Cerebellar nuclear complex (tissue), 1 donor: ENCODE measurements around the gene AFF3.
"Not testable (repeated sequence)": the region's sequence is repeated elsewhere in the genome, so short reads cannot be mapped to it uniquely, and the experiment has no call there.

Experiments
- DNase-seq, 2 experiments: peaks; one replicate each; lab custom pipeline; 2025; lab: John Stamatoyannopoulos, UW

The AFF3 gene

GRCh38 chr2:99970292-99970868, 172.0 kb downstream of the AFF3 start:
- no peak for DNase-seq

GRCh38 chr2:99961196-99961913, 181.0 kb downstream of the AFF3 start:
- no peak for DNase-seq

GRCh38 chr2:99960790-99961189, 181.6 kb downstream of the AFF3 start:
- DNase-seq: peak; percentile 93 to 94

GRCh38 chr2:99960291-99960690, 182.1 kb downstream of the AFF3 start:
- no peak for DNase-seq

- no peak for DNase-seq
Measured at GRCh38 chr2:99959261-99960014, 183.0 kb downstream of the AFF3 start.

GRCh38 chr2:99957332-99958133, 184.9 kb downstream of the AFF3 start:
- DNase-seq: no peak

GRCh38 chr2:99956232-99957030, 186.0 kb downstream of the AFF3 start:
- no peak for DNase-seq

- no peak for DNase-seq
Measured at GRCh38 chr2:99953750-99954149, 188.6 kb downstream of the AFF3 start.

GRCh38 chr2:99949963-99950362, 192.4 kb downstream of the AFF3 start:
- no peak for DNase-seq

- DNase-seq: no peak
Measured at GRCh38 chr2:99949530-99949929, 192.9 kb downstream of the AFF3 start.

GRCh38 chr2:99948010-99948409, 194.4 kb downstream of the AFF3 start:
- no peak for DNase-seq

- not testable (repeated sequence) for DNase-seq
Measured at GRCh38 chr2:99947366-99947765, 195.0 kb downstream of the AFF3 start.

GRCh38 chr2:99944019-99944418, 198.4 kb downstream of the AFF3 start:
- DNase-seq: no peak

- no peak for DNase-seq
Measured at GRCh38 chr2:99942561-99943347, 199.6 kb downstream of the AFF3 start.

- no peak for DNase-seq
Measured at GRCh38 chr2:99940963-99941362, 201.4 kb downstream of the AFF3 start.

GRCh38 chr2:99939135-99939534, 203.3 kb downstream of the AFF3 start:
- no peak for DNase-seq

- DNase-seq: no peak
Measured at GRCh38 chr2:99938250-99938649, 204.1 kb downstream of the AFF3 start.

- DNase-seq: no peak
Measured at GRCh38 chr2:99936065-99936464, 206.3 kb downstream of the AFF3 start.

- DNase-seq: no peak
Measured at GRCh38 chr2:99935662-99936061, 206.7 kb downstream of the AFF3 start.

GRCh38 chr2:99933894-99934650, 208.3 kb downstream of the AFF3 start:
- no peak for DNase-seq
